Activated T-cell treated with anti-CD3 and anti-CD28 coated beads, Interleukin-2, amount 50 U/mL, for 72 hours (primary cell): ENCODE measurements around the gene SLC39A1. TPM values are rescaled to one million over a fixed set of nuclear protein-coding genes. Genes with fewer than 3 reads are reported as not detected.
"Not testable (repeated sequence)": the region's sequence is repeated elsewhere in the genome, so short reads cannot be mapped to it uniquely, and the experiment has no call there.

Source experiments
- ATAC-seq, 2 donors: fragments of 150-1000 bp; cut with Tn5 transposase; replicated peaks in 1 of 2; 2 replicates each; pipeline ENCODE4 v1.10.0; 2021; ENCODE audit warnings: moderate library complexity in 2 of 2, mild to moderate bottlenecking in 1 of 2
- DNase-seq, 2 donors: peaks; one replicate each; pipeline ENCODE4 v3.0.0; 2021 to 2022; ENCODE audit warnings: mixed read lengths in 1 of 2
- H3K27ac Mint-ChIP-seq: one replicate; pipeline ENCODE4 v1.8.0; 2022; ENCODE audit warnings: mild to moderate bottlenecking, moderate library complexity, mixed read lengths
- H3K27me3 Mint-ChIP-seq: one replicate; pipeline ENCODE4 v1.8.0; 2022; ENCODE audit warnings: low read depth, mixed read lengths
- H3K36me3 Mint-ChIP-seq, 2 donors: one replicate each; pipeline ENCODE4 v1.8.0; 2022; ENCODE audit warnings: mixed read lengths in 2 of 2, mild to moderate bottlenecking in 1 of 2; ENCODE audit not compliant: insufficient read depth in 2 of 2
- H3K4me1 Mint-ChIP-seq: one replicate; pipeline ENCODE4 v1.8.0; 2022; ENCODE audit warnings: low read depth, mixed read lengths
- H3K4me3 Mint-ChIP-seq, 2 donors: one replicate each; pipeline ENCODE4 v1.8.0; 2022; ENCODE audit warnings: mild to moderate bottlenecking in 2 of 2, mixed read lengths in 2 of 2, moderate library complexity in 2 of 2
- H3K9me3 Mint-ChIP-seq, 2 donors: one replicate each; pipeline ENCODE4 v1.8.0; 2022; ENCODE audit warnings: mixed read lengths in 2 of 2
- total RNA-seq, 2 donors: library from RNA; stranded (reverse); gene quantifications; one replicate each; pipeline ENCODE4 v1.2.3, GENCODE V29; 2022

Gene SLC39A1
- total RNA-seq, 2 donors from 2014 or later, result 86.5 to 90.7 TPM

GRCh38 chr1:153910560-153910959, 52.8 kb downstream of the SLC39A1 start:
- H3K27me3 Mint-ChIP-seq, ATAC-seq, H3K9me3 Mint-ChIP-seq, H3K27ac Mint-ChIP-seq, H3K4me3 Mint-ChIP-seq, DNase-seq: not testable (repeated sequence)
- peaks cover 4 to 16% of the 10 kb centered on the region in 2 donors for H3K36me3 Mint-ChIP-seq
- H3K4me1 Mint-ChIP-seq, result peaks cover 32% of the 10 kb centered on the region

Other genes starting within 250 kb of the SLC39A1 start
- gene INTS3, start 235.5 kb downstream of the SLC39A1 start, total RNA-seq, result 10 to 100 TPM; 62.6 to 70.8 TPM
- gene SLC27A3, start 188.1 kb downstream of the SLC39A1 start, total RNA-seq, result 1 to 10 TPM; 5.6 to 8.3 TPM
- 100 to 1,000 TPM in 1 of 2 donors, 10 to 100 TPM in 1; 87.4 to 106 TPM for gene GATAD2B, start 40.6 kb downstream of the SLC39A1 start, total RNA-seq
- gene DENND4B, start 16.8 kb downstream of the SLC39A1 start, total RNA-seq, result 100 to 1,000 TPM; 105 to 108 TPM
- gene CRTC2, start 4.9 kb downstream of the SLC39A1 start, total RNA-seq, result 100 to 1,000 TPM; 107 to 121 TPM
- gene CREB3L4, start 4.4 kb upstream of the SLC39A1 start, total RNA-seq, result 10 to 100 TPM; 13.7 to 13.9 TPM
- 100 to 1,000 TPM; 130 to 133 TPM for gene JTB, start 14.1 kb upstream of the SLC39A1 start, total RNA-seq
- 10 to 100 TPM; 33.9 to 62.7 TPM for gene RAB13, start 22.8 kb upstream of the SLC39A1 start, total RNA-seq
- 1,000 to 10,000 TPM; 1,821 to 1,822 TPM for gene RPS27, start 27.2 kb upstream of the SLC39A1 start, total RNA-seq
- gene NUP210L, start 191.5 kb upstream of the SLC39A1 start, total RNA-seq, result under 1 TPM; 0.07 to 0.14 TPM
- gene TPM3, start 228.6 kb upstream of the SLC39A1 start, total RNA-seq, result 100 to 1,000 TPM; 456 to 468 TPM
- not detected for gene CFAP141, start 242.8 kb upstream of the SLC39A1 start, total RNA-seq